Subcutaneous abdominal adipose tissue (tissue), 5 donors: ENCODE data around the gene OPN3.

Experiments
- H3K27ac ChIP-seq: one replicate; pipeline ENCODE4 v1.7.0; 2013; ENCODE audit warnings: low read depth, mild to moderate bottlenecking, inconsistent platforms, low read length, moderate library complexity
- H3K27me3 ChIP-seq, 5 donors: one replicate each; pipeline ENCODE4 v1.7.0; 2013; ENCODE audit warnings: low read length in 5 of 5, inconsistent platforms in 1 of 5; ENCODE audit not compliant: control insufficient read depth in 5 of 5, insufficient read depth in 4 of 5
- H3K36me3 ChIP-seq, 5 donors: one replicate each; pipeline ENCODE4 v1.7.0; 2013; ENCODE audit warnings: low read length in 5 of 5; ENCODE audit not compliant: control insufficient read depth in 5 of 5, insufficient read depth in 5 of 5
- H3K4me1 ChIP-seq, 5 donors: one replicate each; pipeline ENCODE4 v1.7.0; 2013; ENCODE audit warnings: low read length in 5 of 5, mild to moderate bottlenecking in 3 of 5, moderate library complexity in 1 of 5; ENCODE audit not compliant: control insufficient read depth in 5 of 5, insufficient read depth in 5 of 5
- H3K4me3 ChIP-seq, 5 donors: one replicate each; pipeline ENCODE4 v1.7.0; 2013; ENCODE audit warnings: low read length in 5 of 5, low read depth in 1 of 5
- H3K9ac ChIP-seq, 5 donors: one replicate each; pipeline ENCODE4 v1.7.0; 2013; ENCODE audit warnings: low read length in 5 of 5, mild to moderate bottlenecking in 4 of 5, moderate library complexity in 3 of 5
- H3K9me3 ChIP-seq, 5 donors: one replicate each; pipeline ENCODE4 v1.7.0; 2013; ENCODE audit warnings: low read length in 5 of 5; ENCODE audit not compliant: control insufficient read depth in 5 of 5
- donor health status: healthy.
- donor health status: healthy.
- donor health status: healthy.
- donor health status: healthy.
- donor health status: healthy.

OPN3 gene

DNA sequence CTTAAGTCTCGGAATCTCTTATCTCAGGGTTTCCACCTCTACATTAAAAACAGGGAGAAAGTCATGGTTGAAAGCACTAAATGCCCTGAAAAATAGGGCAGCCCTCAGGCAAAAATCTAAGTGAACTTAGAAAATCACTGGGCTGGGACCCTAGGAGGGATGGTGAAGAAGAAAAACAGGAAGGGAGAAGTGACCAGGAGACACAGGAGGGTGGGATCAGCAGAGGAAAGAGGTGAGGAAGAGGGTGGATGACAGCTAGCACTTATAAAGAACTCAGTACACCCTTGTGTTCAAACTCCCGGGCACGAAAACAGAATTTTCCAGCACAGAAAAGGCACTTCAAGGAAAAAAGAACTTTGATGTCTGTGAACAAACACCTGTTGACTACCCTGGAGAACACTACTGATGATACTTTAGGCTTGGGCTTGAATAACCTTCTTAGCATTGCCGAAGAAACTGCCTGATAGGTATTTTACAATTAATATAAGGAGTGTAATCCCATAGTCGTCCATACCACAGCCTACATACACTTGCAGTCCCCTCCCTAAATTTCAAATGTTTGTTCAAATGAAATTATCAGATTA lies 2.0 kb downstream of the OPN3 start:
- H3K4me1 ChIP-seq: peaks cover 0 to 23% (median 15%) of the 10 kb centered on the region in 5 donors
- H3K27ac ChIP-seq: no peak overlapping the region
- H3K9me3 ChIP-seq: peaks cover 0 to 2% (median 0%) of the 10 kb centered on the region in 5 donors
- peak overlapping the region in 1 of 5 donors; percentile 16 for H3K9ac ChIP-seq
- H3K4me3 ChIP-seq: no peak overlapping the region
- peaks cover 0 to 2% (median 0%) of the 10 kb centered on the region in 5 donors for H3K36me3 ChIP-seq
- no peaks in the 10 kb centered on the region for H3K27me3 ChIP-seq

DNA sequence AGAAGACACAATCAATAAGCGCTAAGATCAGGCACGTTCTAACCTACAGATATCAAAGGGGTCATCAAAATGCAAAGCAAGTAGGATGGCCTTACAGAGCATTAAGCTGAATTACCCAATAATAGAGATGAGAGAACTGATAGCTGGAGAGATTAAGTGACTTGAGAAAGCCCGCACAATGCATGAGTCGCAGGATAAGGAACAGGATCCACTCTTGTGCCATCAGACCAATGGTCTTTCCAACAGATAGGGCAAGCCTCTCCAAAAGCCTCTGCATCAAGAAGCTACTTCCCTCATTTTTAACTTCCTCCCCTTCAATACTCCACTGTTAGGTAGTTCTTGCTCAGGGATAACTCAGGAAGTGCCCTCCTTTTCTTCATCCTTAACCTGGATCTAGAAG lies 2.6 kb downstream of the OPN3 start:
- Histone ChIP-seq H3K9ac (no peak overlapping the region), H3K36me3 (peaks cover 0 to 2% (median 0%) of the 10 kb centered on the region in 5 donors), H3K27me3 (no peaks in the 10 kb centered on the region), H3K4me3 (no peak overlapping the region), H3K9me3 (peaks cover 0 to 2% (median 0%) of the 10 kb centered on the region in 5 donors), H3K27ac (no peak overlapping the region), H3K4me1 (peaks cover 0 to 23% (median 15%) of the 10 kb centered on the region in 5 donors)

DNA sequence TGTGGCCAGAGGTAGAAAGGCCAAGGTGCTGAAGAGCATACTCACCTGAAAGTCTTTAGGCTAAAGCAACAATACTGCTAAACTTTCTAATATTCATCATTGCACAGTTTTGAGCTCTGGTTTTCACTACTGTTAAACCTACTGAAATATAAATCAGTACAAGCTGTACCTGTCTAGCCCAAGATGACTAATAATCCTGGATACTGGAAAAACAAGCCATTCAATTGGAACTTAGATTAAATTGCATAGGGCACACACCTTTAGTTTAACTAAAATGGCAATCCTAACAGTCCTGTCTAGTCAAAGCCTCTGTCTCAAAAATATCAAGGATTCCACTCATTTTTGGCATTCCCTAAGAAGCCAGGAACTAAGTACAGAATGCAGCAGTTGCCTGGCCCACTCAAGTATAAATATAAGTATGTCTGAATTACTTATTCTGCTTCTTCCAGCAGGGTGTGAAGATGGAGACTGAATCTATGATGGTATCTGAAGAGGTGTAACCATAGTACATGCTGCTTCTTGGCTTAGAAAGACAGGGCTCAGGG lies 3.1 kb downstream of the OPN3 start:
- H3K4me3 ChIP-seq: no peak overlapping the region
- no peak overlapping the region for H3K9ac ChIP-seq
- peaks cover 0 to 23% (median 15%) of the 10 kb centered on the region in 5 donors for H3K4me1 ChIP-seq
- peaks cover 0 to 2% (median 0%) of the 10 kb centered on the region in 5 donors for H3K36me3 ChIP-seq
- H3K9me3 ChIP-seq: peaks cover 0 to 2% (median 0%) of the 10 kb centered on the region in 5 donors
- H3K27ac ChIP-seq: no peak overlapping the region
- H3K27me3 ChIP-seq: no peaks in the 10 kb centered on the region

DNA sequence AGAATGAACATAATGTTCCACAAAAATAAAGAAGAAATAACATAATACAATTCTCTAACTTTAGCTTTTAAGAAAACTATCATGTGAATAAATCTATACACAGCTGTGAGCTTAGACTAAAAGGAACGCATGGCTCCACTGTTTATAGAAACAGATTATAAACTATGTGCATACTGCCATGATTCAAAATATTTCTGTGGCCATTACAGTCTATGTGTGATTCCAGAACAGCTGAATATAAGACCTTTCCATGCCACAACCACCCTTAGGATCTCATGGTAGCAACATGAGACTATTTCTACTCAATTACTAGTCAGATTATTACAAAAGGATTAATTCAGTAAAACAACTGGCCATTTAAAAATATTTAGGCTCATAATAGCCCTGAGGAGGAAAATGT lies 3.9 kb downstream of the OPN3 start:
- no peak overlapping the region for H3K9ac ChIP-seq
- peaks cover 0 to 23% (median 15%) of the 10 kb centered on the region in 5 donors for H3K4me1 ChIP-seq
- no peaks in the 10 kb centered on the region for H3K9me3 ChIP-seq
- H3K27ac ChIP-seq: no peak overlapping the region
- peaks cover 0 to 2% (median 0%) of the 10 kb centered on the region in 5 donors for H3K36me3 ChIP-seq
- H3K27me3 ChIP-seq: no peaks in the 10 kb centered on the region
- H3K4me3 ChIP-seq: no peak overlapping the region

DNA sequence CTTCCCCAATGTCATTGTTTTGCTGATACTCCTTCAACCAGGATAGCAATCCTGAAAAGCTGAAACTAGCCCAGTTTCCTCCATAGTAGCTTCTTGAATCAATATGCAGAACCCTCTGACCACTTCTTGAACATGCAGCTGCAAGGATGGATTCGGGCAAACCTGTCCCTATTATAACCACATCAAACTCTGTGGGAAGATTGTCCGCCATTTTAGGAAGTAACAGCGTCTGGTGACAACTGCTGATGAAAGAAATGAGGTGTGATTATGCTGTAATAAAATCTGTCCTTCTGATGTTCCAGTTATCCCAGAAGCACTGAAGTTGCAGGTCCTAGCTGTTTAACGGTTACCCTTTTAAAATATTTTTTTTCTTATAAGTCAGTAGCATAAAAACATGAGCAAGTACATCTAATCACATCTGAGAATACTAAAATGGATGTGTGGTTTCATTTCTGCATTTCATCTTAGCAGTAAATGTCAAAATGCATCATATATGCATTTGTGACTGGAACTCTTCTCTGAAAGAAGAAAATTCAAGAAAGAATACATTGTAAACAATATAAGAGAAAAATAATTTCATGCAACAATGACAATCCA lies 4.5 kb downstream of the OPN3 start:
- Histone ChIP-seq H3K4me1 (peaks cover 0 to 20% (median 14%) of the 10 kb centered on the region in 5 donors), H3K27me3 (no peaks in the 10 kb centered on the region), H3K9ac (no peak overlapping the region), H3K27ac (no peak overlapping the region), H3K9me3 (no peaks in the 10 kb centered on the region), H3K36me3 (peaks cover 0 to 2% (median 0%) of the 10 kb centered on the region in 5 donors), H3K4me3 (no peak overlapping the region)

DNA sequence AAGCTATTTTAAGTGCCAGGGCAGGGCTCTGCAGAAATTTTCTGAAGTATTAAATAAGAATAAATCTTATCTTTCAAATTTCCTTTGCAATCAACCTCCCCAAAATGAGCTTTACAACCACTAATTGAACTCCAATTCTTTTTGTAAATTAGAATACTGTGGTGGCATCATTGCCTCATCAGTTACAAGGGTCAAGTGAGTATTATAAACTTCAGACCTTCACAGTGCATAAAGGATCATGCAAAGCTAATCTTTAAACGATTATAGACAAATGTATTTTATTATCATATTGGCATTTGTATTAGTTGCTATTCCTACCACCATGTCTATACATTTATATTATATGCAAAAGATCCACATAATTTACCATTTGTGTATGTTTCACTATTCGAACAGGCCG lies 7.2 kb downstream of the OPN3 start:
- Histone ChIP-seq H3K27me3 (no peaks in the 10 kb centered on the region), H3K27ac (no peak overlapping the region), H3K36me3 (peaks cover 0 to 2% (median 0%) of the 10 kb centered on the region in 5 donors), H3K4me1 (peaks cover 0 to 8% (median 4%) of the 10 kb centered on the region in 5 donors), H3K4me3 (no peak overlapping the region), H3K9ac (no peak overlapping the region), H3K9me3 (no peaks in the 10 kb centered on the region)

DNA sequence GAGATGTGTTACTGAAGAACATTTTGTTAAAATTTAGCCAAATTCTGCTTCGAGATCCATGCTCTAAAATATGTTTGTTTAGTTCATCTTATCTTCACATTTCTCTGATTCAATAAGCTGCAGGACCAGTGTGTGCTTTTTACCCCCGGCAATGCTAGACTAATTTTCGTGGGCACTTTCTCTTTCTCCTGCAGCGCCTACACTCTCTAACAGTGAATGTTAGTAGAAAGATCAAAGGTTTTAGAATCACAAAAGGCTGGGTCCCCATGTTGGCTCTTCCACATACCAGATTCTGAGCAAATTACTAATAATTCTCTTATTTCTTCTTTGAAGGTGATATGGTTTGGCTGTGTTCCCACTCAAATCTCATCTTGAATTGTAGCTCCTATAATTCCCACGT lies 8.5 kb downstream of the OPN3 start:
- Histone ChIP-seq H3K4me3 (no peak overlapping the region), H3K9ac (no peak overlapping the region), H3K36me3 (peaks cover 0 to 2% (median 0%) of the 10 kb centered on the region in 5 donors), H3K9me3 (no peaks in the 10 kb centered on the region), H3K27ac (no peak overlapping the region), H3K4me1 (peaks cover 0 to 8% (median 4%) of the 10 kb centered on the region in 5 donors), H3K27me3 (no peaks in the 10 kb centered on the region)

DNA sequence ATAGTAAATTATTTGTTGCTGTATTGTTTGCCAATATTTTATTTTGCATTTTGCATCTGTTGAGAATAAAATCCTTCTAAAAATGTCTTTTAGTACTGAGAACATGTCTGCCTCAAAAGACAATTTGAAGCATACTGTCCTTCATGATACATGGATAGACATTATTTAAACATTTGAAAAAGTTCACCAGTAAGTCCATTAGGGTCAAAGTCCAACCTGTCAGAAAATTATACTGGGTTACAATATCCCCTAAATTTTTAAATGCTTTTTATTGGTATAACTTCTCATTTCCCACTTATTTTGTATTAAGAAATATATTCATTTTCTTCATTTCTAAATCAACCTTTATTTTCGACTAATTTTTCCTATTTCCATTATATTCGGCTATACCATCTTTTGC lies 9.3 kb downstream of the OPN3 start:
- Histone ChIP-seq H3K4me1 (peaks cover 0 to 8% (median 4%) of the 10 kb centered on the region in 5 donors), H3K27me3 (no peaks in the 10 kb centered on the region), H3K27ac (no peak overlapping the region), H3K4me3 (no peak overlapping the region), H3K9me3 (no peaks in the 10 kb centered on the region), H3K36me3 (peaks cover 0 to 2% (median 0%) of the 10 kb centered on the region in 5 donors), H3K9ac (no peak overlapping the region)

DNA sequence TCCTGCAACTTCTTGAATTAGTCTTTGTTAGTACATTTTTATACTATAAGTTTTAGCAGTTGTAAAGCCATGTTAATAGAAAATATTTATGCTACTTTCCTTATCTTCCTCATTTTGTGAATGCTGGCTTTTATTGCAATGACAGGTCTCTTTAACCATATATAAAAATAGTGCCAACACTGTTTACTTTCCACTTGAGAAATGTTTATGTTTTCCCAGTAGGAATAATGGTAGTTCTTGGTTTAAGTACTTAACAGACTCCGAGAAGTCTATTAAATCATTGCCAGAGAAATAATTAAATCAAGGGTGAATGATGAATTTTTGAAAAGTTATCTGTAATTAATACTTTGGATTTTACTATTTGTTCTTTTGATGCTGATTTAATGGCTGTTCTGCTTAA lies 9.7 kb downstream of the OPN3 start:
- no peak overlapping the region for H3K4me3 ChIP-seq
- no peak overlapping the region for H3K9ac ChIP-seq
- H3K9me3 ChIP-seq: no peaks in the 10 kb centered on the region
- no peaks in the 10 kb centered on the region for H3K27me3 ChIP-seq
- no peak overlapping the region for H3K27ac ChIP-seq
- peaks cover 0 to 8% (median 4%) of the 10 kb centered on the region in 5 donors for H3K4me1 ChIP-seq
- H3K36me3 ChIP-seq: peaks cover 0 to 2% (median 0%) of the 10 kb centered on the region in 5 donors

DNA sequence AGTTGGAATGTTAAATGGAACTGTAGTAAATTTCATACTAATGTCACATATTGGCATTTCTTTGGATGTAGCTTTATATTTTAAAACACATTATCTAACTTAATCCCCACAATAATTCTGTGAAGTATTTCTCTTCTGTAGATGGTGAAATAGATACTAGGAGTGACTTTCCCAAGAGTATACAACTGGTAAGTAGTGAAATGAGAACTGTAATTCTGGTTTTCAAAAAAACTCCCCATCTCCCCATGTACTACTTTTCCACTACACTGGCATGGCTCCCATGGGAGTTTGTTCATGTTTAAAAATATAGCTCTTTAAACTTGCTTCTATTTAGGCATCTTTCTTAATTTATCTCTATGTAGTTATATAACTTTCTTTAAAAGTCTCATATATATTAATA lies 10.2 kb downstream of the OPN3 start:
- Histone ChIP-seq H3K27ac (no peak overlapping the region), H3K27me3 (no peaks in the 10 kb centered on the region), H3K36me3 (no peaks in the 10 kb centered on the region), H3K4me3 (no peak overlapping the region), H3K4me1 (peaks cover 0 to 11% (median 6%) of the 10 kb centered on the region in 5 donors), H3K9ac (no peak overlapping the region), H3K9me3 (no peaks in the 10 kb centered on the region)
